ENCODE measurements around the gene MAST2.

The MAST2 gene

DNA sequence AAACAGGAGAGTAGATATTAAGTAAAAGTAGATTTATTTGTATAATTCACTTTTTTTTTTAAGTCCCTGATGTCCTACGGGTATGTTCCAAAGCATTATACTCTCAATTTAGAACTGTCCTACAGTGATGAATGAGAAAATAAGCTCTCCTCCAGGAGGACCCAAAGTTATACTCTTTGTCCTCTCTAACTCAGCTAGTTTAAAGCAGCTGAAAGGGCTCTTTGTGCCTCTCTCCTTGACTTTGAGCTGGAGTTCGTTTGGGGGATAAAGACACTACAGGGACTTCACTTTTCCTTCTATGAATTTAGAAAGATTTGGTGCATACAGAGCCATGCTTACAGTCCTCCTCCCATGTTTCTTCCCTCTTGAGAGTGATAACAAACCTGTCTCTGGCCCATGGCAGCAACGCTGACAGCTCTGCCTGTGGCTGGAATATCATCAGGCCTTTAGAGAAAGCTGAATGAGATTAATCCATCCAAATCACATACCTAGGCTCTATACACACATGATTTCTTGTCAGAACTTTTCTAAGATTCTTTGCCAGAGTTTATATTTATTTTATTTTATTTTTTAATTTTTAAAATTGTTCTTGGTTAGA lies 194.7 kb downstream of the MAST2 start:
- Histone ChIP-seq H3K4me3 (ENCODE audit: low read length, poor library complexity, severe bottlenecking) (no peak overlapping the region), H3K9ac (ENCODE audit: low read depth, low read length, poor library complexity, severe bottlenecking) (no peak overlapping the region), H3K4me1 (ENCODE audit: insufficient read depth, low read length, poor library complexity, severe bottlenecking) (peaks cover 6% of the 10 kb centered on the region), H3K4me2 (ENCODE audit: low read depth, low read length, poor library complexity, severe bottlenecking) (no peak overlapping the region), H3K9me3 (ENCODE audit: insufficient read depth, low read depth, low read length) (no peaks in the 10 kb centered on the region), H4K20me1 (ENCODE audit: insufficient read depth, low read length, poor library complexity, severe bottlenecking) (no peaks in the 10 kb centered on the region), H3K79me2 (ENCODE audit: insufficient read depth, low read length) (no peaks in the 10 kb centered on the region), H3F3A (ENCODE audit: low read depth) (no peaks in the 10 kb centered on the region), H3K36me3 (ENCODE audit: insufficient read depth, low read length) (peaks cover 9% of the 10 kb centered on the region; the same call in 1 of the 2 replicates), H3K27me3 (ENCODE audit: insufficient read depth, low read length, poor library complexity, severe bottlenecking) (no peaks in the 10 kb centered on the region), H3K9me2 (replicated peaks; ENCODE audit: low read depth, low read length) (no peaks in the 10 kb centered on the region), H2AFZ (ENCODE audit: low read length) (no peak overlapping the region)
- TF ChIP-seq, protein P1, sequence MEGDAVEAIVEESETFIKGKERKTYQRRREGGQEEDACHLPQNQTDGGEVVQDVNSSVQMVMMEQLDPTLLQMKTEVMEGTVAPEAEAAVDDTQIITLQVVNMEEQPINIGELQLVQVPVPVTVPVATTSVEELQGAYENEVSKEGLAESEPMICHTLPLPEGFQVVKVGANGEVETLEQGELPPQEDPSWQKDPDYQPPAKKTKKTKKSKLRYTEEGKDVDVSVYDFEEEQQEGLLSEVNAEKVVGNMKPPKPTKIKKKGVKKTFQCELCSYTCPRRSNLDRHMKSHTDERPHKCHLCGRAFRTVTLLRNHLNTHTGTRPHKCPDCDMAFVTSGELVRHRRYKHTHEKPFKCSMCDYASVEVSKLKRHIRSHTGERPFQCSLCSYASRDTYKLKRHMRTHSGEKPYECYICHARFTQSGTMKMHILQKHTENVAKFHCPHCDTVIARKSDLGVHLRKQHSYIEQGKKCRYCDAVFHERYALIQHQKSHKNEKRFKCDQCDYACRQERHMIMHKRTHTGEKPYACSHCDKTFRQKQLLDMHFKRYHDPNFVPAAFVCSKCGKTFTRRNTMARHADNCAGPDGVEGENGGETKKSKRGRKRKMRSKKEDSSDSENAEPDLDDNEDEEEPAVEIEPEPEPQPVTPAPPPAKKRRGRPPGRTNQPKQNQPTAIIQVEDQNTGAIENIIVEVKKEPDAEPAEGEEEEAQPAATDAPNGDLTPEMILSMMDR (conservative IDR thresholded peaks at IDR 0.05; ENCODE audit: low read length) = no peak
- TF ChIP-seq EZH2phosphoT487 (IDR thresholded peaks at IDR 0.05; ENCODE audit: borderline replicate concordance) = no peak

DNA sequence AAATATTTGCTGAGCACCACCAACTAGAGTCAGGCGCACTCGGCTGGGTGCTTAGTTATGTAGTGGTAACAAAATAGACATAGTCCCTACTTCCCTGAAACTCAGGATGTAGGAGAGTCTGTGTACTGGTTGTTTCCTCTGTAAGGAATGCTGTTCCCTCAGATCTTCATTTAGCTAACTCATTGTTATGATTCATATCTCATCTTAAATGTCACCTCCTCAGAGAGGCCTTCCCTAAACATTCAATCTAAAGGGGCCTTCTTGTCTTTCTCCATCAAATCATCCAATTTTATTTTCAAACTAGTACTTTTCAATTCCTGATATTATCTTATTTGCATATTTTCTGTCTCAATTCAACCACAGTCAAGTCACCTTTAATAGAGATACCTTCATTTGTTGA lies 196.1 kb downstream of the MAST2 start:
- Histone ChIP-seq H3K9me2 (replicated peaks; ENCODE audit: low read depth, low read length) (no peaks in the 10 kb centered on the region), H3K36me3 (ENCODE audit: insufficient read depth, low read length) (peaks cover 9% of the 10 kb centered on the region; the same call in 1 of the 2 replicates), H3K9ac (ENCODE audit: low read depth, low read length, poor library complexity, severe bottlenecking) (no peak overlapping the region), H3K9me3 (ENCODE audit: insufficient read depth, low read depth, low read length) (no peaks in the 10 kb centered on the region), H3K4me1 (ENCODE audit: insufficient read depth, low read length, poor library complexity, severe bottlenecking) (peaks cover 6% of the 10 kb centered on the region), H2AFZ (ENCODE audit: low read length) (no peak overlapping the region), H3K79me2 (ENCODE audit: insufficient read depth, low read length) (no peaks in the 10 kb centered on the region), H3K4me2 (ENCODE audit: low read depth, low read length, poor library complexity, severe bottlenecking) (no peak overlapping the region), H3K27me3 (ENCODE audit: insufficient read depth, low read length, poor library complexity, severe bottlenecking) (no peaks in the 10 kb centered on the region), H4K20me1 (ENCODE audit: insufficient read depth, low read length, poor library complexity, severe bottlenecking) (no peaks in the 10 kb centered on the region), H3F3A (ENCODE audit: low read depth) (no peaks in the 10 kb centered on the region), H3K4me3 (ENCODE audit: low read length, poor library complexity, severe bottlenecking) (no peak overlapping the region)
- no peak for TF ChIP-seq EZH2phosphoT487 (IDR thresholded peaks at IDR 0.05; ENCODE audit: borderline replicate concordance)
- TF ChIP-seq, protein P1 (conservative IDR thresholded peaks at IDR 0.05; ENCODE audit: low read length) = no peak

- Histone ChIP-seq H2AFZ (ENCODE audit: low read length) (no peak overlapping the region), H3K9ac (ENCODE audit: low read depth, low read length, poor library complexity, severe bottlenecking) (no peak overlapping the region), H3K27me3 (ENCODE audit: insufficient read depth, low read length, poor library complexity, severe bottlenecking) (no peaks in the 10 kb centered on the region), H3K9me2 (replicated peaks; ENCODE audit: low read depth, low read length) (no peaks in the 10 kb centered on the region), H3F3A (ENCODE audit: low read depth) (no peaks in the 10 kb centered on the region), H3K79me2 (ENCODE audit: insufficient read depth, low read length) (no peaks in the 10 kb centered on the region), H3K4me2 (ENCODE audit: low read depth, low read length, poor library complexity, severe bottlenecking) (no peak overlapping the region), H3K4me1 (ENCODE audit: insufficient read depth, low read length, poor library complexity, severe bottlenecking) (peaks cover 6% of the 10 kb centered on the region), H3K4me3 (ENCODE audit: low read length, poor library complexity, severe bottlenecking) (no peak overlapping the region), H4K20me1 (ENCODE audit: insufficient read depth, low read length, poor library complexity, severe bottlenecking) (no peaks in the 10 kb centered on the region), H3K36me3 (ENCODE audit: insufficient read depth, low read length) (peaks cover 13% of the 10 kb centered on the region; the same call in 1 of the 2 replicates), H3K9me3 (ENCODE audit: insufficient read depth, low read depth, low read length) (no peaks in the 10 kb centered on the region)
- TF ChIP-seq, protein P1 (conservative IDR thresholded peaks at IDR 0.05; ENCODE audit: low read length) = peak; percentile 38
- no peak for TF ChIP-seq EZH2phosphoT487 (IDR thresholded peaks at IDR 0.05; ENCODE audit: borderline replicate concordance)
These were observed 197.8 kb downstream of the MAST2 start for GRCh38 chr1:46001081-46001785.

Measured in Loucy (cell line).